HFFc6 (cell line): ENCODE results near the gene OSBPL10. TPM values are rescaled to one million over a fixed set of nuclear protein-coding genes. Genes with fewer than 3 reads are reported as not detected.
"Not testable (repeated sequence)": the region's sequence is repeated elsewhere in the genome, so short reads cannot be mapped to it uniquely, and the experiment has no call there.

ENCODE experiments used
- DNase-seq: peaks from one replicate; pipeline ENCODE4 v3.0.0-alpha.2; 2018
- H3K27ac Mint-ChIP-seq: 2 replicates; pipeline ENCODE4 v1.8.0; 2020; ENCODE audit warnings: mild to moderate bottlenecking, mixed read lengths
- H3K27me3 Mint-ChIP-seq: 2 replicates; pipeline ENCODE4 v1.8.0; 2021; ENCODE audit warnings: mild to moderate bottlenecking, moderate library complexity, mixed read lengths; ENCODE audit not compliant: insufficient read depth
- H3K36me3 Mint-ChIP-seq: 2 replicates; pipeline ENCODE4 v1.8.0; 2021; ENCODE audit warnings: low read depth, mixed read lengths
- H3K4me1 Mint-ChIP-seq: 2 replicates; pipeline ENCODE4 v1.8.0; 2020; ENCODE audit warnings: low read depth, mixed read lengths
- H3K4me3 Mint-ChIP-seq: 2 replicates; pipeline ENCODE4 v1.8.0; 2020; ENCODE audit warnings: mild to moderate bottlenecking, moderate library complexity, mixed read lengths
- H3K9me3 Mint-ChIP-seq: 2 replicates; pipeline ENCODE4 v1.8.0; 2020; ENCODE audit warnings: mild to moderate bottlenecking, mixed read lengths
- CTCF ChIP-seq: fragments of 200-600 bp; sonication (generic); IDR thresholded peaks from 2 replicates; pipeline ENCODE4 v1.5.0; 2021; ENCODE audit warnings: antibody characterized with exemption, mild to moderate bottlenecking
- total RNA-seq, 6 experiments: library from RNA; stranded (reverse); fragmentation: NEBNext Ultra II Directional; extraction: Animal tissue kit (Norgen Biotek cat#: 25700); gene quantifications; 2 replicates in 1 of 6; 3 replicates in 5 of 6; pipeline ENCODE4 v1.2.3, GENCODE V29; 2021

The OSBPL10 gene
- total RNA-seq, 6 experiments from 2014 or later = 7.3 to 8.9 (median 8.6) TPM

DNA sequence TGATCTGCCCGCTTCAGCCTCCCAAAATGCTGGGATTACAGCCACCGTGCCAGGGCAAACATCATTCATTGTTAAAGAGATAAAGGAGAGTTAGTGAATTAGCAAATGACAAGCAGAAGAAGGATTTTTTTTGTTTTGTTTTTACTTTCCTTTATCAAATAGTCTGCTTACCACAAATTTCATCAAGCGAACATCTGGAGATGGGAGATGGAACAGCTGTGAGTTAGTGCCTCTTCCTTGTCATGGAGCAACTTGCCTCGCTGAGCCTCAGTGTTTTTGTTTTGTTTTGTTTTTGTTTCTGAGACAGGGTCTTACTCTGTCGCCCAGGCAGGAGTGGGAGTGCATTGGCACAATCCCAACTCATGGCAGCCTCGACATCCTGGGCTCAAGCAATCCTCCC is 16.4 kb upstream of the OSBPL10 start:
- Mint-ChIP-seq H3K27me3 (peaks cover 9% of the 10 kb centered on the region), H3K36me3 (peaks cover 7% of the 10 kb centered on the region; the same call in 1 of the 2 replicates), H3K27ac (no peak overlapping the region), H3K9me3 (peaks cover 28% of the 10 kb centered on the region), H3K4me1 (no peaks in the 10 kb centered on the region), H3K4me3 (no peak overlapping the region)
- TF ChIP-seq CTCF = no peak
- no peak for DNase-seq

DNA sequence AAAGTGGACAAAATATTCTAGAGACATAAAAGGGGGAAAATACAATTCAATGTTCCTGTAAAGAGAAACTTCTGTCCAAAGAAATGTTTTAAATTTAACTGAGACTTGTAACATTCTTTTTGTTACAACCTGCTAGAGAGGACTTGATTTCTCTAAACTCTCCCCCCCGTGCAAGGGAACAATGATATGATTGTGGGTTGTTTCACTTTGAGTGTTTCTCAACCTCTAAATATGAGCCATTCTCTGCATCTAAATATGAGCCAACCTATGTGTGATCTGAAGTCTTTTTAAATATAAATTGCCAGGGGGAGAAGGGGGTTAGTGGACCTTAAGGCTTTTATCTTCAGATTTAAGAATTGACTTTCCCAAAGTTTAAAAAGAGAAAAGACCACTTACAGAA is 15.1 kb upstream of the OSBPL10 start:
- Mint-ChIP-seq H3K27me3 (peaks cover 9% of the 10 kb centered on the region), H3K4me3 (no peak overlapping the region), H3K36me3 (peaks cover 10% of the 10 kb centered on the region; the same call in 1 of the 2 replicates), H3K9me3 (peaks cover 31% of the 10 kb centered on the region), H3K4me1 (no peaks in the 10 kb centered on the region), H3K27ac (no peak overlapping the region)
- no peak for TF ChIP-seq CTCF
- no peak for DNase-seq

GRCh38 chr3:31995026-31995425 is 14.0 kb upstream of the OSBPL10 start:
- H3K4me1 Mint-ChIP-seq, DNase-seq, H3K4me3 Mint-ChIP-seq, H3K27ac Mint-ChIP-seq, H3K27me3 Mint-ChIP-seq: not testable (repeated sequence)
- Mint-ChIP-seq H3K9me3 (peaks cover 31% of the 10 kb centered on the region), H3K36me3 (peaks cover 10% of the 10 kb centered on the region; the same call in 1 of the 2 replicates)

DNA sequence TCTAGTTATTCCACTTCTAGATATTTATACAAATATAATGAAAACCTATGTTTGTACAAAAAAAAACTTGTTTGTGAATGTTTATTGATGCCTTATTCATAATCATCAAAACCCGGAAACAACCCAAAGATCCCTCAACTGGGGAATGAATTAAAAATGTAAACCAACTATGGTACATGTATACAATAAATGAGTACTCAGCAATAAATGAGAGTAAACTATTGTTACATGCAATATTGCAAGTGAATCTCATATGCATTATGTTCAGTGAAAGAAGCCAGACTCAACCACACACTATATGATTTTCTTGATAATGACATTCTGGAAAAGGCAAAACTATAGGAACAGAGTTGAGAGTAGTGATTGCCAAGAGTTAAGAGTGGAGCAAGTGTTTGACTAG is 12.8 kb upstream of the OSBPL10 start:
- no peak overlapping the region for H3K4me3 Mint-ChIP-seq

DNA sequence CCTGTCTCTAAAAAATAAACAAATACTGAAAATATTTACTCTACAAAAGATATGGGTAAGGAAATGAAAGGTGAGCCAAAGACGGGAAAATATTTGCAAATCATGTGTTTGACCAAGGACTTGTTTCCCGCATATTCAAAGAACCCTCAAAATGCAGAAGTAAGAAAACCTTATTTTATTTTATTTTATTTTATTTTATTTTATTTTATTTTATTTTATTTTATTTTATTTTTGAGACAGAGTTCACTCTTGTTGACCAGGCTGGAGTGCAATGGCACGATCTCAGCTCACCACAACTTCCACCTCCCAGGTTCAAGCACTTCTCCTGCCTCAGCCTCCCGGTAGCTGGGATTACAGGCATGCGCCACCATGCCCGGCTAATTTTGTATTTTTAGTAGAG is 11.9 kb upstream of the OSBPL10 start:
- Mint-ChIP-seq H3K36me3 (peaks cover 10% of the 10 kb centered on the region; the same call in 1 of the 2 replicates), H3K9me3 (peaks cover 31% of the 10 kb centered on the region)
- not testable (repeated sequence) for H3K4me3 Mint-ChIP-seq, H3K27ac Mint-ChIP-seq, H3K27me3 Mint-ChIP-seq, DNase-seq, H3K4me1 Mint-ChIP-seq

More for the DNA sequence above, 12.8 kb upstream of the OSBPL10 start:
- peaks cover 10% of the 10 kb centered on the region; the same call in 1 of the 2 replicates for H3K36me3 Mint-ChIP-seq
- no peak for DNase-seq
- H3K27me3 Mint-ChIP-seq = peaks cover 7% of the 10 kb centered on the region
- H3K9me3 Mint-ChIP-seq = peaks cover 31% of the 10 kb centered on the region
- no peak for TF ChIP-seq CTCF
- no peak overlapping the region for H3K27ac Mint-ChIP-seq
- no peaks in the 10 kb centered on the region for H3K4me1 Mint-ChIP-seq

DNA sequence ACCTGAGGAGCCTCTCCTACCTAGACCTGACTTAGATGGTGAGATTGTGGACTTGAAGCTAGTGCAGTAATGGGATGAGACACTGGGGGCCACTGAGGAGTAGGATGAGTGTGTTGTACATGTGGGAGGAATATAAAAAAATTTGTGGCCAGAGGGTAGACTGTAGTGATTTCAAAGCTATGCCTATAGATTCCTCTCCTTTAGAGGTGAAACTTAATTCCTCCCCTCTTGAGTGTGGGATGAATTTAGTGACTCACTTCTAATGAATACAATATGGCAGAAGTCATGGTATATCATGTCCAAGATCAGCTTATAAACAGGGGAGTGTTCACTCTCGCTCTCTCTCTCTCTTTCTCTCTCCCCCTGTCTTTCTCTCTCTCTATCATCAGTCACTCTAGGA is 7.2 kb upstream of the OSBPL10 start:
- peaks cover 8% of the 10 kb centered on the region for H3K9me3 Mint-ChIP-seq
- H3K4me1 Mint-ChIP-seq = no peaks in the 10 kb centered on the region
- no peak for TF ChIP-seq CTCF
- H3K4me3 Mint-ChIP-seq = no peak overlapping the region
- H3K36me3 Mint-ChIP-seq = peaks cover 5% of the 10 kb centered on the region; the same call in 1 of the 2 replicates
- H3K27ac Mint-ChIP-seq = no peak overlapping the region
- H3K27me3 Mint-ChIP-seq = no peaks in the 10 kb centered on the region; the same call in none of the 2 replicates
- DNase-seq = no peak

GRCh38 chr3:31985831-31986230 is 4.8 kb upstream of the OSBPL10 start:
- Mint-ChIP-seq H3K4me1 (no peaks in the 10 kb centered on the region), H3K36me3 (no peaks in the 10 kb centered on the region; the same call in 1 of the 2 replicates), H3K9me3 (no peaks in the 10 kb centered on the region), H3K27ac (no peak overlapping the region), H3K4me3 (no peak overlapping the region), H3K27me3 (no peaks in the 10 kb centered on the region; the same call in 1 of the 2 replicates)
- no peak for DNase-seq
- no peak for TF ChIP-seq CTCF
